Measurements from ENCODE around the gene DNAH3. TPM values are rescaled to one million over a fixed set of nuclear protein-coding genes. Genes with fewer than 3 reads are reported as not detected.

The DNAH3 gene
- total and polyA plus RNA-seq, 10 donors = 0.02 to 0.03 TPM; not detected in 8

DNA sequence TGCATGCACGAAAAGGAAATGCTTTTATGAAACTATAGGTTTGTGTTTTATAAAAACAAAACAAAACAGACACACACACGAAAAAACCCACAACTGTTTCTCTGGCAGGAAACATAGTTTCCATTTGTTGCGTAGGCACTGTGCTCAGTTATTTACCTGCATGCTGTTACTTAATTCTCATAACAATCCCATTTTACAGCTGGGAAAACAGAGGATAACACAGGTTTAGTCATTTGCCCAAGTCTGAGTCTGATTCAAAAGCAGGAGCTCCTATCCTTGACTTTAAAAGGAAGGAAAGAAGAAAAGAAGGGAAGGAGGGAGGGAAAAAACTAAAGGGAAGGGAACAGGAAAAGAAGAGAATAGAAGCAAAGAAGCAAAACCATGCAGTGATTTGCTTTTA lies 117.4 kb downstream of the DNAH3 start:
- Histone ChIP-seq H3K4me3 (no peak overlapping the region), H3K36me3 (no peaks in the 10 kb centered on the region), H3K27ac (no peak overlapping the region), H3K4me1 (no peaks in the 10 kb centered on the region), H3K27me3 (replicated peaks in 1 of 7) (no peaks in the 10 kb centered on the region), H3K9me3 (no peaks in the 10 kb centered on the region)
- intact Hi-C loops (cut with DNase I; ENCODE audit: low total_unique reads) = no loop called here
- TF ChIP-seq, protein P1, sequence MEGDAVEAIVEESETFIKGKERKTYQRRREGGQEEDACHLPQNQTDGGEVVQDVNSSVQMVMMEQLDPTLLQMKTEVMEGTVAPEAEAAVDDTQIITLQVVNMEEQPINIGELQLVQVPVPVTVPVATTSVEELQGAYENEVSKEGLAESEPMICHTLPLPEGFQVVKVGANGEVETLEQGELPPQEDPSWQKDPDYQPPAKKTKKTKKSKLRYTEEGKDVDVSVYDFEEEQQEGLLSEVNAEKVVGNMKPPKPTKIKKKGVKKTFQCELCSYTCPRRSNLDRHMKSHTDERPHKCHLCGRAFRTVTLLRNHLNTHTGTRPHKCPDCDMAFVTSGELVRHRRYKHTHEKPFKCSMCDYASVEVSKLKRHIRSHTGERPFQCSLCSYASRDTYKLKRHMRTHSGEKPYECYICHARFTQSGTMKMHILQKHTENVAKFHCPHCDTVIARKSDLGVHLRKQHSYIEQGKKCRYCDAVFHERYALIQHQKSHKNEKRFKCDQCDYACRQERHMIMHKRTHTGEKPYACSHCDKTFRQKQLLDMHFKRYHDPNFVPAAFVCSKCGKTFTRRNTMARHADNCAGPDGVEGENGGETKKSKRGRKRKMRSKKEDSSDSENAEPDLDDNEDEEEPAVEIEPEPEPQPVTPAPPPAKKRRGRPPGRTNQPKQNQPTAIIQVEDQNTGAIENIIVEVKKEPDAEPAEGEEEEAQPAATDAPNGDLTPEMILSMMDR (IDR thresholded peaks at IDR 0.05 in 8 of 11, conservative IDR thresholded peaks at IDR 0.05 in 3 of 11) = no peak
- TF ChIP-seq POLR2AphosphoS5 (IDR thresholded peaks at IDR 0.05) (no peak), POLR2A (IDR thresholded peaks at IDR 0.05) (no peak)
- no peak for DNase-seq
- 61 to 80% (median 64%) methylated on average over 3 of the region's 3 CpGs for WGBS, 5 donors

DNA sequence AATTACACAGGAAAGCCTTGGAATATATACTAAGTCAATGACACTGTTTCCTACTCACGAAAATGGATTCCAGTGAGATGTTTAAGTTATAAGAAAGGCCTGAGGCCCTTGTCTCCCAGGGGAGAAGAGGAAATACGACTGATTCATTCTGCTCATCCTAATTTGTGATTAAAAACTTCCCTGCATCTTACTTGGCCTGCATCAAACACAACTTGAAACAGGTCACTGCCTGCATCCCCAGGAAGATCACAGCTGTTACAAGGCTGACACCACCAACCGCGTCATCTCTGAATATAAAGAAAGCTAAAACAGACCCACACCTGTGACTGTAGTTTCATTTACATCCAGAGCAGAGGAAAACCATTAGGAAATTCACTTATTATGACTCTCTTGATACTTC lies 121.9 kb downstream of the DNAH3 start:
- WGBS, 5 donors = 69 to 81% (median 76%) methylated on average over 4 of the region's 4 CpGs
- Histone ChIP-seq H3K4me3 (no peak overlapping the region), H3K4me1 (no peaks in the 10 kb centered on the region), H3K27me3 (replicated peaks in 1 of 7) (no peaks in the 10 kb centered on the region), H3K36me3 (no peaks in the 10 kb centered on the region), H3K27ac (no peak overlapping the region), H3K9me3 (no peaks in the 10 kb centered on the region)
- TF ChIP-seq POLR2A (IDR thresholded peaks at IDR 0.05) = no peak
- TF ChIP-seq, protein P1 (IDR thresholded peaks at IDR 0.05 in 8 of 11, conservative IDR thresholded peaks at IDR 0.05 in 3 of 11) = no peak
- no peak for TF ChIP-seq POLR2AphosphoS5 (IDR thresholded peaks at IDR 0.05)
- no peak for DNase-seq
- intact Hi-C loops (cut with DNase I; ENCODE audit: low total_unique reads) = no loop called here

DNA sequence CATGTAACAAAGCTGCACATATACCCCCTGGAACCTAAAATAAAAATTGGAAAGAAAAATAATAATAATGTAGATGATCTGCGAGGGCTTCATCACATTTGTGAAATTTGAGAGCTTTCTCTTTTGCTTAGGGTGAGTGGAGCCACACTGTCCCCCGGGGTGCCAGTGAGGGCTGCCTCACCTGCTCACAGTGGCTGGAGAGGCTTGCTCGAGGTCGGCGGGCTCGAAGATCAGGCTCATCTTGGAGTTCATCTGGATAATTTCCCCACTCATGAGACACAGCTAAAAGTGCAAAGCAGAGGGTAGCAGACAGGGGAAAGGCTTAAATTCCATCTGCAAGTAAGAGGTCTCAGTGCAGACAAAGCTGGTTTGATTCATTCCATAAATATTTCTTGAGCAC lies 123.8 kb downstream of the DNAH3 start:
- H3K27ac ChIP-seq = no peak overlapping the region
- no peaks in the 10 kb centered on the region for H3K36me3 ChIP-seq
- WGBS, 5 donors = 81 to 92% (median 88%) methylated on average over 6 of the region's 6 CpGs
- intact Hi-C loops (cut with DNase I; ENCODE audit: low total_unique reads) = no loop called here
- no peaks in the 10 kb centered on the region for H3K27me3 ChIP-seq (replicated peaks in 1 of 7)
- H3K9me3 ChIP-seq = no peaks in the 10 kb centered on the region
- DNase-seq = no peak
- no peak overlapping the region for H3K4me3 ChIP-seq
- H3K4me1 ChIP-seq = no peaks in the 10 kb centered on the region
- TF ChIP-seq POLR2AphosphoS5 (IDR thresholded peaks at IDR 0.05) (no peak), POLR2A (IDR thresholded peaks at IDR 0.05) (no peak)
- TF ChIP-seq, protein P1 (IDR thresholded peaks at IDR 0.05 in 8 of 11, conservative IDR thresholded peaks at IDR 0.05 in 3 of 11) = no peak

DNA sequence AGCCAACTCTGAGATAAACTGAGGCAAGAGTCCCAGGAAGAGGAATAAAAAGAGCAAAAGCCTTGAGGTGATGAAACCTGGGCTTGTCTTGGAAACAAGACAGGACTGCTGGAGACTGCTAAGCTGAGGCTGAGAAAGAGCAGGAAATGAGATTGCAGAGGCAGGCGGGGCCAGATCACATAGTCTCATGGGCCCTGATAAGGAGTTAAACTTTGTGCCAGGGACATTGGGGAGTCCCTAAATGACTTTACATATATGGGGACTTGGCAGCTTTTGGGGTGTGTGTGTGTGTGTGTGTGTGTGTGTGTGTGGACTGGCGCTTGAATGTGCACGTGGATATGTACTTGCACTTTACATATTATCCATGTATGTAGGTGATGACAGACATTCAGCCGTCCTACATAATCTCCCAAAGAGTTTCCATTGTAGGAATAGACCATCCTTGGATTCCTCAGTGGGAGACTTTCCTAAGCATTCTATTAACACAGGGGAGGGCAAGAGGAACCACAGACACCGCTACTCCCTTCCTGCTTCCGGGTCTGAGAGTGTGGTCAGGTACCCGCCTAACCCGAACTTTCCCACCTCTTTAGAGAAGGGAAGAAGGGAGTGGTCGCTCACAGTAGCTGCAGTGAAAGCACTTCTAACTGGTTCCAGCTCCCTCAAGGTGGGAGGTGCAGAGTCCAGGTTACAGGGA lies 127.0 kb downstream of the DNAH3 start:
- intact Hi-C loops (cut with DNase I; ENCODE audit: low total_unique reads) = no loop called here
- no peak overlapping the region for H3K27ac ChIP-seq
- H3K4me3 ChIP-seq = no peak overlapping the region
- H3K36me3 ChIP-seq = no peaks in the 10 kb centered on the region
- no peak for TF ChIP-seq POLR2A (IDR thresholded peaks at IDR 0.05)
- no peak for TF ChIP-seq POLR2AphosphoS5 (IDR thresholded peaks at IDR 0.05)
- WGBS, 5 donors = 48 to 75% (median 53%) methylated on average over 8 to 9 of the region's 9 CpGs
- H3K9me3 ChIP-seq = no peaks in the 10 kb centered on the region
- H3K27me3 ChIP-seq (replicated peaks in 1 of 7) = no peaks in the 10 kb centered on the region
- H3K4me1 ChIP-seq = no peaks in the 10 kb centered on the region
- DNase-seq = no peak
